GM12878 (cell line): Measurements from ENCODE around the gene NCS1. TPM values are rescaled to one million over a fixed set of nuclear protein-coding genes. Genes with fewer than 3 reads are reported as not detected.

Experiments used
- ATAC-seq: fragments of 200-7000 bp; cut with Tn5 transposase; 3 replicates; pipeline ENCODE4 v1.9.1; 2020; ENCODE audit warnings: mild to moderate bottlenecking, moderate library complexity
- BruUV-seq: library from RNA; stranded (reverse); fragments of 400-500 nt; replicated peaks from 2 replicates; lab custom pipeline; 2021; lab: Mats Ljungman, UMichigan
- CTCF ChIA-PET: fragments of 300-600 bp; sonication (Branson Sonifier 250); formaldehyde crosslinking; extraction: SDS; loops from one replicate; lab custom pipeline; 2021; ENCODE audit warnings: inconsistent platforms; lab: Yijun Ruan, JAX
- POLR2A ChIA-PET: fragments of 350-600 bp; formaldehyde crosslinking; extraction: SDS; loops from one replicate; lab custom pipeline; 2021; ENCODE audit warnings: inconsistent platforms; lab: Charles Lee
- RAD21 ChIA-PET: fragments of 300-600 bp; sonication (Branson Sonifier 250); formaldehyde crosslinking; loops from one replicate; lab custom pipeline; 2023; ENCODE audit warnings: antibody characterized with exemption; ENCODE audit not compliant: unreplicated experiment; lab: Charles Lee
- SMC1A ChIA-PET: fragments of 300-600 bp; sonication (Branson Sonifier 250); formaldehyde crosslinking; loops from one replicate; lab custom pipeline; 2023; ENCODE audit not compliant: unreplicated experiment, uncharacterized antibody; lab: Charles Lee
- DNase-seq: peaks from one replicate; pipeline ENCODE4 v3.0.0-alpha.2; 2011; ENCODE audit warnings: low read depth, low spot score
- FAIRE-seq: peaks from 3 replicates; lab custom pipeline; 2011; peaks lifted over from hg19 to GRCh38; lab: Jason Lieb, UNC
- H2AFZ ChIP-seq: 2 replicates; pipeline ENCODE4 v1.6.0; 2011; ENCODE audit warnings: low read depth, low read length, control low read depth; ENCODE audit not compliant: control insufficient read depth
- H3K27ac ChIP-seq: 2 replicates; pipeline ENCODE4 v1.5.1; 2011; ENCODE audit warnings: control low read depth; ENCODE audit not compliant: control insufficient read depth, insufficient read depth
- H3K27me3 ChIP-seq, 2 experiments: replicated peaks in 1 of 2; 2 replicates each; pipeline versions ENCODE4 v1.6.0 to v1.6.1; 2011; ENCODE audit warnings: low read length in 1 of 2; ENCODE audit not compliant: control insufficient read depth in 2 of 2, insufficient read depth in 2 of 2
- H3K36me3 ChIP-seq, 2 experiments: 2 replicates each; pipeline ENCODE4 v1.5.1; 2011; ENCODE audit warnings: low read length in 1 of 2; ENCODE audit not compliant: control insufficient read depth in 2 of 2, insufficient read depth in 2 of 2
- H3K4me1 ChIP-seq: 2 replicates; pipeline ENCODE4 v1.6.1; 2011; ENCODE audit warnings: mild to moderate bottlenecking, low read length, moderate library complexity, mixed read lengths; ENCODE audit not compliant: control insufficient read depth, insufficient read depth
- H3K4me2 ChIP-seq: 2 replicates; pipeline ENCODE4 v1.6.0; 2011; ENCODE audit warnings: control low read depth; ENCODE audit not compliant: control insufficient read depth, insufficient read depth
- H3K4me3 ChIP-seq: fragments of 200-600 bp; sonication (generic); 2 replicates; pipeline ENCODE4 v1.5.1; 2016
- H3K79me2 ChIP-seq: 2 replicates; pipeline ENCODE4 v1.6.0; 2011; ENCODE audit warnings: low read length; ENCODE audit not compliant: control insufficient read depth, insufficient read depth
- H3K9ac ChIP-seq: 2 replicates; pipeline ENCODE4 v1.8.0; 2011; ENCODE audit warnings: low read length, control low read depth, mixed read lengths; ENCODE audit not compliant: control insufficient read depth, insufficient read depth
- H3K9me3 ChIP-seq: replicated peaks from 3 replicates; pipeline ENCODE4 v1.5.1; 2011; ENCODE audit warnings: mild to moderate bottlenecking, low read length; ENCODE audit not compliant: control insufficient read depth, insufficient read depth
- H4K20me1 ChIP-seq: 2 replicates; pipeline ENCODE4 v1.6.0; 2011; ENCODE audit not compliant: control insufficient read depth, insufficient read depth
- CHD1 ChIP-seq: IDR thresholded peaks from 2 replicates; pipeline ENCODE4 v1.6.1; 2012; ENCODE audit warnings: low read depth, low read length, improper control_type of control experiment
- CHD4 ChIP-seq: fragments of 200-600 bp; sonication (generic); IDR thresholded peaks from 2 replicates; pipeline ENCODE4 v1.6.1; 2016; ENCODE audit warnings: mild to moderate bottlenecking
- EGR1 ChIP-seq, 2 experiments: IDR thresholded peaks; 1 replicate in 1 of 2; 2 replicates in 1 of 2; pipeline ENCODE4 v1.6.1; 2011 to 2012; ENCODE audit warnings: low read depth in 2 of 2, low read length in 2 of 2, borderline replicate concordance in 1 of 2, mild to moderate bottlenecking in 1 of 2, moderate library complexity in 1 of 2
- ESRRA ChIP-seq: IDR thresholded peaks from 2 replicates; pipeline ENCODE4 v1.6.1; 2012; ENCODE audit warnings: mild to moderate bottlenecking, low read length, improper control_type of control experiment
- EZH2 ChIP-seq: IDR thresholded peaks from 2 replicates; pipeline ENCODE4 v1.6.1; 2012; ENCODE audit warnings: low read depth, mild to moderate bottlenecking, control low read depth, inconsistent platforms, low read length, borderline replicate concordance; ENCODE audit not compliant: control insufficient read depth
- HCFC1 ChIP-seq: fragments of 150-350 bp; IDR thresholded peaks from 2 replicates; pipeline ENCODE4 v1.6.1; 2014; ENCODE audit warnings: low read length
- HDGF ChIP-seq: fragments of 450-650 bp; IDR thresholded peaks from 2 replicates; pipeline ENCODE4 v1.6.1; 2016; ENCODE audit warnings: antibody characterized with exemption
- IKZF2 ChIP-seq, 2 experiments: fragments of 450-650 bp; IDR thresholded peaks; 2 replicates each; pipeline ENCODE4 v1.6.1; 2017; ENCODE audit warnings: mild to moderate bottlenecking in 2 of 2, moderate library complexity in 2 of 2
- MTA3 ChIP-seq: IDR thresholded peaks from 2 replicates; pipeline ENCODE4 v1.6.1; 2012; ENCODE audit warnings: low read length, inconsistent platforms, borderline replicate concordance
- NFIC ChIP-seq: IDR thresholded peaks from 2 replicates; pipeline ENCODE4 v1.6.1; 2012; ENCODE audit warnings: low read depth, mild to moderate bottlenecking, inconsistent platforms, low read length, moderate library complexity
- NFXL1 ChIP-seq: fragments of 450-650 bp; IDR thresholded peaks from 2 replicates; pipeline ENCODE4 v1.6.1; 2017; ENCODE audit warnings: antibody characterized with exemption, mild to moderate bottlenecking, borderline replicate concordance
- NRF1 ChIP-seq: conservative IDR thresholded peaks from 2 replicates; pipeline ENCODE4 v1.6.1; 2011; ENCODE audit warnings: mild to moderate bottlenecking, low read depth, low read length, improper control_type of control experiment
- SREBF1 ChIP-seq: IDR thresholded peaks from 2 replicates; pipeline ENCODE4 v1.6.1; 2012; ENCODE audit warnings: mild to moderate bottlenecking, low read length
- USF2 ChIP-seq: IDR thresholded peaks from 2 replicates; pipeline ENCODE4 v1.6.1; 2011; ENCODE audit warnings: low read depth, low read length, improper control_type of control experiment, borderline replicate concordance
- ZBTB40 ChIP-seq: fragments of 450-650 bp; IDR thresholded peaks from 2 replicates; pipeline ENCODE4 v1.6.1; 2016; ENCODE audit warnings: mild to moderate bottlenecking, moderate library complexity, borderline replicate concordance
- ZNF687 ChIP-seq: fragments of 450-650 bp; IDR thresholded peaks from 2 replicates; pipeline ENCODE4 v1.6.1; 2017; ENCODE audit warnings: mild to moderate bottlenecking, moderate library complexity
- WGBS: methylation state at CpG from one replicate; pipeline ENCODE4 v1.1.6; 2016; ENCODE audit warnings: low lambda C conversion rate; ENCODE audit not compliant: insufficient replicate concordance, insufficient coverage; ENCODE audit errors: missing lambda C conversion rate; 5-methylcytosine and 5-hydroxymethylcytosine counted together
- in situ Hi-C: fragments of 300-500 bp; cut with MboI; formaldehyde crosslinking; loops from 9 replicates; pipeline ENCODE4 v1.14.3; 2018; ENCODE audit warnings: mixed read lengths
- intact Hi-C: fragments of 100-400 bp; cut with micrococcal nuclease; formaldehyde crosslinking; loops from one replicate; pipeline ENCODE4 v1.14.2; 2022; ENCODE audit not compliant: unreplicated experiment
- polyA plus RNA-seq, 11 experiments: library from polyadenylated mRNA; depleted of rRNA in 4 of 11; unstranded in 6 of 11; stranded (reverse) in 5 of 11; fragments of >200 nt; fragmentation: Nextera tagmentation in 4 of 11; fragmentation: Illumina TruSeq in 1 of 11; extraction: Ambion mirVana in 4 of 11; extraction: Trizol in 1 of 11; gene quantifications; 1 replicate in 1 of 11; 2 replicates in 10 of 11; pipeline versions ENCODE4 v1.2.1 to v1.2.3, GENCODE V29; 2011 to 2016; ENCODE audit warnings: inconsistent platforms in 2 of 11, missing spikeins in 2 of 11, low read depth in 1 of 11
- total RNA-seq, 4 experiments: library from RNA; depleted of rRNA in 3 of 4; stranded (reverse); fragments of >200 nt in 3 of 4; fragmentation: Illumina TruSeq in 1 of 4; extraction: Trizol in 1 of 4; gene quantifications; 2 replicates each; pipeline versions ENCODE4 v1.2.1 to v1.2.3, GENCODE V29; 2013 to 2021

Gene NCS1
- total and polyA plus RNA-seq, 10 of the 15 experiments (the other 5 are each of a cell fraction or from before 2014, with no cell fraction given): 0.04 to 0.22 (median 0.06) TPM; not detected in 4

GRCh38 chr9:130143279-130143893 lies 28.8 kb upstream of the NCS1 start:
- Histone ChIP-seq H3K27me3 (no peaks in the 10 kb centered on the region), H3K4me2 (no peak overlapping the region), H3K4me3 (no peak overlapping the region), H3K27ac (no peak overlapping the region), H3K9me3 (no peaks in the 10 kb centered on the region), H3K9ac (no peak overlapping the region), H3K36me3 (no peaks in the 10 kb centered on the region), H2AFZ (no peak overlapping the region), H3K4me1 (no peaks in the 10 kb centered on the region), H4K20me1 (no peaks in the 10 kb centered on the region), H3K79me2 (no peaks in the 10 kb centered on the region)
- no TSS peak for BruUV-seq
- in situ Hi-C loops: no loop called here
- intact Hi-C loops: no loop called here
- ChIA-PET RAD21 (no interaction called here), POLR2A (interaction anchor here (0.6 kb wide), 1 partner anchor 93 kb away, joined by 4 read pairs; no protein-coding TSS in a partner anchor), CTCF (interaction anchor here (1.2 kb wide), 1 partner anchor 103 kb away, joined by 3 read pairs; no protein-coding TSS in a partner anchor), SMC1A (no interaction called here)
- 54% methylated on average over 20 of the region's 24 CpGs for WGBS
- no peak for FAIRE-seq
- no peak for DNase-seq
- no peak for ATAC-seq
- TF ChIP-seq HDGF (no peak), NFXL1 (no peak), EZH2 (no peak), HCFC1 (no peak), MTA3 (no peak), NFIC (no peak), USF2 (no peak), SREBF1 (no peak), CHD1 (no peak), ZBTB40 (no peak), EGR1 (IDR thresholded peaks at IDR 0.05; ENCODE audit: borderline replicate concordance in 1 of 2, low read depth in 2 of 2, low read length in 2 of 2) (no peak), NRF1 (no peak), IKZF2 (IDR thresholded peaks at IDR 0.05) (no peak), ZNF687 (no peak), ESRRA (no peak), CHD4 (no peak)
